ENCODE measurements around the gene PNMA6E. TPM values are rescaled to one million over a fixed set of nuclear protein-coding genes. Genes with fewer than 3 reads are reported as not detected.

PNMA6E gene
- total RNA-seq, 1 donor from 2014 or later, result not detected

DNA sequence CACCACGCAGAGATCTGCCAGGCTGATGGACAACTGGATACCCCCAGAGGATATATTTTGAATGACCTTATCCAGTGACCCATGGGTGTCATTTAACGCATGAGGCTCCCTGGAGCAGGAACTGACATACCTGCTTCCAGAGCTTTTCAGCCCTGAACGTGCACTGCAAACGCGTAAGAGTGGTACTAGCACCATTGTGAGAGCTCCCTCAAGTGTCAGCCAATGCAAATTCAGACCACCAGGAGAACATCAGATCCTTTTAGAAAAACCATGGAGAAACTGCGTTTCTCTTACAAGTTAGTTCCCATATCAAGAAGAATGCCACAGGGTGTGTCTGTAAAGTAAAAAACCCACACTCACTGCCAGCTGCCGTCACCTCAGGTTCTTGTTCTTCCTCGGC is 37.4 kb upstream of the PNMA6E start:
- DNase-seq (ENCODE audit: extremely low read depth, low read depth, low spot score), result no peak

GRCh38 chrX:153435845-153436244 is 34.7 kb upstream of the PNMA6E start:
- no peak for DNase-seq (ENCODE audit: extremely low read depth, low read depth, low spot score)

GRCh38 chrX:153434801-153435200 is 33.7 kb upstream of the PNMA6E start:
- no peak for DNase-seq (ENCODE audit: extremely low read depth, low read depth, low spot score)

GRCh38 chrX:153433781-153434285 is 32.7 kb upstream of the PNMA6E start:
- DNase-seq (ENCODE audit: extremely low read depth, low read depth, low spot score), result no peak

DNA sequence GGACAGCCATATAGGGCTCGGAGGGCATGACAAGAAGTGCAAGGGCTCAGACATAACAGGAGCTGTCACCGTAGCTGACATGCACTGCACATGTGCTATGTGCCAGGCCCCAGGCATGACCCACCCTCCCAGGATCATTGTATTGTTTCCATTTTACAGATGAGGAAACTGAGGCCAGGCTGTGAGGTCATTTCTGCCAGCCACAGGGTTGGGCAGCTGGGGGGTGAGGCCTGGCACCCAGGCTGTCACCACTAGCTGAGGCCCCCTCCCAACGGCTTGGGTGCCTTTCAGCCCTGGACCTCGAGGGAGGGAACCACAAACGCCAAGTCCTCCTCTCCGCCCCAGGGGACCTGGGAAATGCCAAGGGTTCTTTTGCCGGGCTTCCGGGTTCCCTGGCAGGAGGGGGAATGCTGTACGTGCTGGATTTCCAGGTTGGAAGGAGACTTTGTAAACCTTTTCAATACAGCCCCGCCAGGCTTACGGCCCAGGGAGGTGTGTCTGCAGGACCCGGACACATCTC is 32.1 kb upstream of the PNMA6E start:
- DNase-seq (ENCODE audit: extremely low read depth, low read depth, low spot score), result no peak

DNA sequence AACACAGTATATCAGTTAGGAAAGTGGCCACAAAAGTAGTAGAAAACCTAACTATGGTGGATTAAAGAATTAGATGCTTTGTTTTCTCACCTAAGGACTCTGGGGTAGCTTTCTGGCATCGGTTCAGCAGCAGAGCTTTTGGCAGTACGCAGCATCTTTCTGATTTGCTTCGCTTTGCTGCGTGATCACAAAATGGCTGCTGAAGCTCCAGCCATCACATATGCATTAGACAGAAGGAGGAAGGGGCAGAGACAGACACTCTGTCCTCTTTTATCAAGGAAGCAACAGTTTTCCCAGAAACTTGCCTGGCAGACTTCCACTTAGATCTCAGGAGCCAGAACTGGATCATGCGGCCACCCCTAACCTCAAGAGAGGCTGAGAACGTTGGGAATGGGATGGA is 29.6 kb upstream of the PNMA6E start:
- no peak for DNase-seq (ENCODE audit: extremely low read depth, low read depth, low spot score)

DNA sequence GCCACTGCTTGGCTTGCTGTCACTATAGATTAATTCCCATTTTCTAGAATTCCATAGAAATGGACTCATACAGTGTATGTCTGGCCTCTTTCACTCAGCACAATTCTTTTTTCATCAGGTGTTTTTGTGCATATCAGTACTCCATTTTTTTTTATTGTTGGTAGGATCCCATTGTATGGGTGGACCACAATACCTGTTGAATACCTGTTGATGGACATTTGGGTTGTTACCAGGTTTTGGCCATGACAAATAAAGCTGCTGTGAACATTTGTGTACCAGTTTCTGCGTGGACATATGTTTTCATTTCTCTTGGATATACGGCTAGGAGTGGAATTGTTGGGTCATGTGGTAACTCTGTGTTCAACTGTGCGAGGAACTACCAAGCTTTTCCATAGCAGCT is 25.1 kb upstream of the PNMA6E start:
- no peak for DNase-seq (ENCODE audit: extremely low read depth, low read depth, low spot score)

DNA sequence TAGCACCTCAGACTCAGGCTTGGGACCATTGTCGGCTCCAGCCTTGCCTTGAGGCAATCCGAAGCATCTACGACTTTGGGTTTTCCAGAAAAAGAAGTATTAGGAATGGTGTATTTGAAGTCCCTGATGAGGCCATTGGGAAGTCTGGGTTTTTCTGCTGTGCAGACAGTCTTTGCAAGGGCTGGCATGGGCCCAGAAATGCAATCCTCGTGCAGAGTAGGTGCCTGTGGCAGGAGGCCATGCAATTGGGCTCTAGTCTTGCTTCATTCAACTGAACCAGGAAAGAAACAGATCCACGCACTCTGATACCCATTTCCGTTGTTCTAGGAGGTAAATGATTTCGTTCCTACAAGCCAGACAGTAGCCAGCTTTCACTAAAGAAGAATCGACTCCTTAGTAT is 22.5 kb upstream of the PNMA6E start:
- no peak for DNase-seq (ENCODE audit: extremely low read depth, low read depth, low spot score)

DNA sequence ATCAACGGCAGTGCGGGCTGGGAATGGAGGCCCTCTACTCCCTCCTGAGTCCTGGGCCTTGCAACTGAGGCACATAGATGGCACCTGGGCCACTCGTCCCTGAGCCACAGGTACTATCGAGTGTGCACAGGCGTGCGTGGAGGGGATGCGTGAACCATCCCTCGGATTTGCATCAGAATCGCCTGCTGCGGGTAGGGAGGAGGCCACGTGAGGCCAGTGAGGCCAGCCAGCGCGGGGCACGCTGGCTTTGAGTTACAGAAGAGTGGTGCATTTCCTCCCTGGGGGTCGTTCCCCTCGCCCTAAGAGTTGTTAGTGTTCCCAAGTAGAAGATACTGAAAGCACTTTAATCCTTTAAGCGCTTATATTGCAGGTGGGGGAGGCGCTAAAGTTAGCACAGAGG is 20.7 kb upstream of the PNMA6E start:
- DNase-seq (ENCODE audit: extremely low read depth, low read depth, low spot score), result no peak

DNA sequence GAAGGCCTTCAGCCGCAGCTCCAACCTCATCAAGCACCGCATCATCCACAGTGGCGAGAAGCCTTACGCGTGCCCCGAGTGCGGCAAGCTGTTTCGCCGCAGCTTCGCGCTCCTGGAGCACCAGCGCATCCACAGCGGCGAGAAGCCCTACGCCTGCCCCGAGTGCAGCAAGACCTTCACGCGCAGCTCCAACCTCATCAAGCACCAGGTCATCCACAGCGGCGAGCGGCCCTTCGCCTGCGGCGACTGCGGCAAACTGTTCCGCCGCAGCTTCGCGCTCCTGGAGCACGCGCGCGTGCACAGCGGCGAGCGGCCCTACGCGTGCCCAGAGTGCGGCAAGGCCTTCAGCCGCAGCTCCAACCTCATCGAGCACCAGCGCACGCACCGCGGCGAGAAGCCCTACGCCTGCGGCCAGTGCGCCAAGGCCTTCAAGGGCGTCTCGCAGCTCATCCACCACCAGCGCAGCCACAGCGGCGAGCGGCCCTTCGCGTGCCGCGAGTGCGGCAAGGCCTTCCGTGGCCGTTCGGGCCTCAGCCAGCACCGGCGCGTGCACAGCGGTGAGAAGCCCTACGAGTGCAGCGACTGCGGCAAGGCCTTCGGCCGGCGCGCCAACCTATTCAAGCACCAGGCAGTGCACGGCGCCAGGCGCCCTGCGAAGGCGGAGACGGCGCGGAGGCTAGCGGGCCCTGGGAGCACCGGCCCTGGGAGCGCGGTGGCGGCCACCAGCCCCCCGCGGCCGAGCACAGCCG is 19.9 kb upstream of the PNMA6E start:
- no peak for DNase-seq (ENCODE audit: extremely low read depth, low read depth, low spot score)

DNA sequence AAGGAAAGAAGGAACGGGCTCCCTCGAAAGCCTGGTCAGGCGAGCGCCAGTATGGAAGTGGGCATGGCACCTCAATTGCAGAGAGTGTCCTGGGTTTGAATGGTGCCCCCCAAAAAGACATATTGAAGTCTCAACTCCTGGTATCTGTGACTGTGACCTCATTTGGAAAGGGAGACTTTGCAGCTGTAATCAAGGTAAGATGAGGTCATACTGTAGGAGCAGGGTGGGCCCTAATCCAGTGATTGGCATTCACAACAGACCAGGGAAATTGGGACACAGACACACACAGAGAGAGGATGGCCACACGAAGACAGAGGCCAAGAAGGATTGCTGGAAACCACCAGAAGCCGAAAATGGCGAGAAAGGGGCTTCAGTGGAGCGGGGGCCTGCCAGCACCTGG is 16.5 kb upstream of the PNMA6E start:
- no peak for DNase-seq (ENCODE audit: extremely low read depth, low read depth, low spot score)

DNA sequence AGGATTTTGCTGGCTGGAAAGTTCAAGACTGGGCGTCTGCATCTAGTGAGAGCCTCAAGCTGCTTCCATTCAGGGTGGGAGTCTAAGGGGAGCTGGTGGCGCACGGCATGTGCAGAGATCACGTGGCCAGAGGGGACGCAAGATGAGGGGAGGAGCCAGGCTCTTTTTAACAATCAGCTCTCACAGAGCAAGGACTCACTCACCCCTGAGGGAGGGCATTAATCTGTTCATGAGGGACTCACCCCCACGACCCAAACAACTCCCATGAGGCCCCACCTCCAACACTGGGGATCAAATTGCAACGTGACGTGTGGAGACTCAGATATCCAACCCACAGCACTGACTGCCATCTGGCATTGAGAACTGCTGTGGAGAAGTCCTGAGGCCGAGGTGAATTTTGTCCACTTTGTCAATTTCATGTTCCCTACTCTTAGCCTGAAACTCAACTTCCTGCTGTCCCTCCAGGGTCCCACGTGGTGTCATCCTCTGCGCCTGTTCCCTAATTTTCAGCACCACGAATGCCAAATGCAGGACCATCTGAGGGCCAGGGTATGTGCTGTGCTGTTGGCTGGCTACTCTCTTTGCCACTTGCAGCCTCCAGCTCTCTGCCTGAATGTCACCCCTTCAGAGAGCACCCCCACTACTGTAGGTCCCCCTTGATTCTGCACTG is 15.8 kb upstream of the PNMA6E start:
- DNase-seq (ENCODE audit: extremely low read depth, low read depth, low spot score), result no peak

DNA sequence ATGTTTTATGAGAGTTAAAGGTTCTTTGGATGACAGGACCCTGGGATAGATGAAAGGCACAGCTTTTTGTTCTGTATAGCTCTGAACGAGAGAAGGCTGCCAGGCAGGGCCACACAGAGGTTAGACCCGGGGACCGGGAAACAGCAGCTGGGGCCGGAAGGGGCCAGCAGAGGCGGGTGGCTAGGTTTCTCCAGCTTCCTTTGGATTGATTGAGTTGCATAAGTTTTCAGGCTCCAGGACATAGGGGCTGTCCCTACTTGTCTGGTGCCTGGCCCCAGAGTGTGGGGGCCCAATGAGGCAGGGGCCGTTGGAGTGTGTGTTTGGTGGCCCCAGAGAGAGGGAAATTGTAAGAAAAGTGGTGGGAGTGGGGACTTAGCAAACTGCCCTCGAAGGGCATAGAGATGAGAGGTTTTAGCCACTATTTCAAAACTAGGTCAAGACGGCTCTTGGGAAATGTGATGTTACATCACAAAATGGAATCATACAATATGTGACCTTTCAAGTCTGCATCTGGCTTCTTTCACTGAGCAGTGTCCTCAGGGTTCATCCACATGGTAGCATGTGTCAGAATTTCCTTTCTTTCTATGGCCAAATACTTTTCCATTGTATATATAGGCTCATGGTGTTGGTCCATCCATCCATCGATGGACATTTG is 13.8 kb upstream of the PNMA6E start:
- DNase-seq (ENCODE audit: extremely low read depth, low read depth, low spot score), result no peak

DNA sequence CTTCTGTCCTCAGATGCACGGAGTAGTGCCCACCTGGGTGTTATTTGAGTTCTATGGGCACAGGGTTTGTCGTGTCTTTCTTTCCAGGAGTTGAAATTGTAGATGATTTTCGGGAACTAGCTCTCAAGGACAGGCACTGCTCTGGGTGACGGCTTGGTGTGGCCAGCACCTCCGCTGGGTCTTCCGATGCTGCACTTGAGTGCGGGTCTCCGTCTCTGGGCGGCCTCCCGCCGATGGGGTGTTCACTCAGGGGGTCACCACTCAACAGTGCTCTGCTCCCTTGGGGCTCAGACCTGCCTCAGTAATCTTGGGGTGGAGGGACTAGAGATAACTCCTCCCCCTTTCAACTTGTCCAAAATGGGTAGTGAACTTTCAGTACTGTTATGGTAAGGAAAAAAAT is 12.6 kb upstream of the PNMA6E start:
- DNase-seq (ENCODE audit: extremely low read depth, low read depth, low spot score), result no peak

GRCh38 chrX:153412746-153413720 is 11.9 kb upstream of the PNMA6E start:
- no peak for DNase-seq (ENCODE audit: extremely low read depth, low read depth, low spot score)

- DNase-seq (ENCODE audit: extremely low read depth, low read depth, low spot score), result no peak
Measured at GRCh38 chrX:153411988-153412574, 10.9 kb upstream of the PNMA6E start.

DNA sequence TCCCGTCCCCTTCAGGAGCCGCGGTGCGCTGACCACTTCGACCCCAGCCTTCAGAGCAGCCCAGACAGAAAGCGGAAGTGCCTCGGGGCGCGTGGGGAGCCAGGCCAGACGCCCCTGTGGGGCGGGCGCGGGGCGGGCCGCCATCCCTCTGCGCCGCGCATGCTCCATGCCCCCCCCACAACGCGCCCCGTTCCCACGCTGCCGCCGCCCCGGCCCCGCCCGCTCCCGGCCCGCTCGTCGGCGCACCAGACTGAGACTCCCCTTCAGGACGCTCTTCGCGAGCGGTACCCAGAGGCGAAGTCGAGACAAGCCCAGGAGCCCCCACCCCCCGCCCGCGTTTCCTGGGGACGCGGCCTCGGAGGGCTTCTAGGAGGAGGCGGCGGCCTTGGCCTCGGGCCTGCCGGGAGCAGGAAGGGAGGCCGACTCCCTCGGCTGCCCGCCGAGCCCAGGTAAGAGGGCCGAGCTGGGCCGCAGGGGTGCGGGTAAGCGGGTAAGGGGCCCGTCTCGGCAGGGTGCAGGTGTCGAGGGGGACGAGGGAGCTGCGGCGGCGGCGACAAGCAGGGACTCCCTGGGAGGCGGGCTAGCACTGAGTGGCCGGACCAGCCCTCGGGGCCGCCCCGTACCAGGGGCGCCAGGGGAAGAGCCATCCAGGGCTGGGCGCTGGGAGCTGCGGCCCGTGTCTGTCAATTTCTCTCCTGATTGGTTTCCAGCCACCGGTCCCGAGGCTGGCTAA is 10.3 kb upstream of the PNMA6E start, which contains the start of gene ZFP92:
ZFP92 (plus strand) TSS at position 218 of the 733 bp plus-strand sequence. CDS start 6,851 bp downstream, outside the sequence.
- no peak for DNase-seq (ENCODE audit: extremely low read depth, low read depth, low spot score)

GRCh38 chrX:153410888-153411254 is 9.7 kb upstream of the PNMA6E start:
- DNase-seq (ENCODE audit: extremely low read depth, low read depth, low spot score), result no peak

GRCh38 chrX:153410373-153410772 is 9.2 kb upstream of the PNMA6E start:
- no peak for DNase-seq (ENCODE audit: extremely low read depth, low read depth, low spot score)

Measured in glomerular endothelial cell (primary cell).